ENCODE data around the gene WDR37.
"Not testable (repeated sequence)": the region's sequence is repeated elsewhere in the genome, so short reads cannot be mapped to it uniquely, and the experiment has no call there.

WDR37 gene

DNA sequence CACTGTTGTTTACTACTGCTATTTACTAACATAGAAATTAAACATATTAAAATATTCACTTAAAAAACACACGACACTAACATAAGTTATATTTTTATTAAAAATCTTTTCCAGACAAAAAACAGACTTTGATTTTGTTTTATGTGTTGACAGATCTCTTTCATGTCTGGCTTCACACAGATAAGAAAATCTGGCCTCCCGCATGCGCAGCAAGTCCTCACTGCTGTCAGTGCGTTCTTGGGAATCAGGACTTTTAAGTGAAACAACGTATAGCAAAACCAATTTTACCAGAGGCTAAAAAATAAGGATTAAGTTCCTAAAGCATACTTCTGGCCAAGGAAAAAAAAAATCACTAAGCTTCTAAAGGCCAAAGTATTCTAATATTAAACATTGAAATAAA is 6.0 kb upstream of the WDR37 start:
- Mint-ChIP-seq H3K27ac (peak overlapping the region; percentile 96), H3K4me1 (peaks cover 69% of the 10 kb centered on the region), H3K27me3 (no peaks in the 10 kb centered on the region), H3K36me3 (no peaks in the 10 kb centered on the region), H3K9me3 (no peaks in the 10 kb centered on the region), H3K4me3 (peak overlapping the region; percentile 97)

DNA sequence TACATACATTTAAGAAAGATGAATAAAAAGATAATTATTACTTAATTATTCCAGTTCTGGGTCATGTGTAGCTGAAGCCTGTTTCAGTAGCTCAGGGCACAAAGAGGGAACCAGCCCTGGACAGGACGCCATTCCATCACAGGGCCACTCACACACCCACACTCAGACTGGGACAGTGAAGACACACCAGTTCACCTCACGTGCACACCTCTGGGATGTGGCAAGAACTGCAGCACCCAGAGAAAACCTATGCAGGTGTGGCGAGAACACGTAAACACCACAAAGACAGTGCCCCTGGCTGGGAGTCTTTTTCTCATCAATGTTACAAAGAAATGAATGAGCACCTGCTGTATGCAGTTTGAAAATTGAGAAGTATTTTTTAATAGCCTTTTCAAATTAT is 5.6 kb upstream of the WDR37 start:
- H3K36me3 Mint-ChIP-seq = no peaks in the 10 kb centered on the region
- no peaks in the 10 kb centered on the region for H3K9me3 Mint-ChIP-seq
- H3K27ac Mint-ChIP-seq = no peak overlapping the region
- peaks cover 69% of the 10 kb centered on the region for H3K4me1 Mint-ChIP-seq
- H3K4me3 Mint-ChIP-seq = peak overlapping the region; percentile 97
- no peaks in the 10 kb centered on the region for H3K27me3 Mint-ChIP-seq

DNA sequence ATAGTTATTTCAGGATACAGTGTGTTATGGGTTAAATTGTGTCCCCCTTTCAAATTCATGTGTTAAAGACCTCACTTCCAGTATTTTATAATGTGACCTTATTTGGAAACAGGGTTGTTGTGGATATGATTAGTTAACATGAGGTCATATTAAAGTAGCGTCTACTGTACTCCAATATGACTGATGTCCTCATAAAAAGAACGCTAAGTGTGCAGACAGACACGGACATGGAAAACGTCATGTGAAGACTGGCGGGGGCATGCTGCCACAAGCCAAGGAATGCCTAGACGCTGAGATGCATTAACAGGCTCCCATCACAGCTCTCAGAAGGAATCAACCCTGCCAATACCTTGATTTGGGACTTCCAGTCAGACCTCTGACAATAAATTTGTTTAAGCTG is 1.5 kb upstream of the WDR37 start:
- no peaks in the 10 kb centered on the region for H3K9me3 Mint-ChIP-seq
- H3K27ac Mint-ChIP-seq = peak overlapping the region; percentile 51
- H3K27me3 Mint-ChIP-seq = no peaks in the 10 kb centered on the region
- peak overlapping the region; percentile 76 for H3K4me3 Mint-ChIP-seq
- peaks cover 4% of the 10 kb centered on the region for H3K36me3 Mint-ChIP-seq
- peaks cover 85% of the 10 kb centered on the region for H3K4me1 Mint-ChIP-seq

DNA sequence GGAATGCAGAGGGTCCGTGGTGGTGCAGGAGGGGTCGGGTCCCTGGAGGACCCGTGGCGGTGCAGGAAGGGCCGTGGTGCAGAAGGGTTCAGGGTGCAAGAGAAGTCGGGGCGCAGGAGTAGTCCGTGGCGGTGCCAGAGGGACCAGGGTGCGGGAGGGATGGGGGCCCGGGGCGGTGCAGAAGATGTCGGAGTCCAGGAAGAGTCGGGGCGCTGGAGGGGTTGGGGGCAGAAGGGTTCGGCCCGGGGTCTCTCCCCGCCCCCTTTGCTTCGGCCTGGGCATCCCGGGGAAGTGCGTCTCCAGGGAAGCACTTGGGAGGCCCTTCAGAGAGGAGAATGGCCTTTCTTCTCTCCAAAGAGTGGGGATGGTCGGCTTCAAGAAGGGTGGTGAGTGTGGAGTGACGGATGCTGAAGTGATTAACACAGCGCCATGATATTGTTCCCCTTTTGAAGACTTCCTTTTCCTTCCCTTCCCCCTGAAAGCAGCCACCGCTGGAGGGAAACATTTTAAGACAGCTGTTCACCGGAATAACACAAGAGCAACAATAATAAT is 997 bp downstream of the WDR37 start:
- Mint-ChIP-seq H3K4me1 (peaks cover 89% of the 10 kb centered on the region), H3K36me3 (peaks cover 4% of the 10 kb centered on the region), H3K4me3 (peak overlapping the region; percentile 92), H3K9me3 (no peaks in the 10 kb centered on the region), H3K27ac (peak overlapping the region; percentile 91), H3K27me3 (no peaks in the 10 kb centered on the region)

DNA sequence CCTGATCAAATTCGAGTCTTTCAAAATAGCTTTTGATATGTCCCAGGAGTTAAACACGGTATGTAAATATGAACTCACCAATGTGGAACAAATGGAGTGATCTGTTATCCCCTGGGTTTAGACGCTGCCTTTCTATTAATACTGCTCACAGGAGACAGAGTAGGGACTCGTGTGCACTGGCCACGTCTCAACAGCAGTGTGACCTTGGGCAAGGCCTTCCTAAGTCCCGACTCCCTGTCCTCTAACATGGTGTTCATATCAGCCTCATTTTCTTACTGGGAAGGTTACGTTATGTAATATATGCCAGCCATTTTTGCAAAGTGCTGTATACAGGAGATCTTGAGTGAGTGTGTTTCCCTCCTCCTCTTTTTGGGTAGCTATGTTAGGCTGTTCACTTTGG is 1.8 kb downstream of the WDR37 start:
- Mint-ChIP-seq H3K27me3 (no peaks in the 10 kb centered on the region), H3K4me3 (peak overlapping the region; percentile 92), H3K36me3 (peaks cover 4% of the 10 kb centered on the region), H3K27ac (peak overlapping the region; percentile 60), H3K4me1 (peaks cover 89% of the 10 kb centered on the region), H3K9me3 (no peaks in the 10 kb centered on the region)

DNA sequence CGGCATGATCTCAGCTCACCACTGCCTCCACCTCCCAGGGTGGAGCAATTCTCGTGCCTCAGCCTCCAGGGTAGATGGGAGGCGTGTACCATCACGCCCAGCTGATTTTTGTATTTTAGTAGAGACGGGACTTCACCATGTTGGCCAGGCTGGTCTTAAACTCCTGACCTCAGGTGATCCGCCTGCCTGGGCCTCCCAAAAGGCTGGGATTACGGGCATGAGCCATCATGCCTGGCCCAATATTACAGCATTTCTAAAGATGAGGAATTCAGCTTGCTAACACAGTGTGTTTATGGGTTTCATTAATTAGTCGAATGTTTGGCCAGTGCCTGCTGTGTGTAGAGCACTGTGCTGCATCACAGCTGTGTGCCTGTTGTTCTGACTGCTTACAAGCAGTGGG is 3.7 kb downstream of the WDR37 start:
- Mint-ChIP-seq H3K4me3 (no peak overlapping the region), H3K36me3 (peaks cover 6% of the 10 kb centered on the region), H3K27me3 (no peaks in the 10 kb centered on the region), H3K4me1 (peaks cover 88% of the 10 kb centered on the region), H3K27ac (peak overlapping the region; percentile 77), H3K9me3 (no peaks in the 10 kb centered on the region)

DNA sequence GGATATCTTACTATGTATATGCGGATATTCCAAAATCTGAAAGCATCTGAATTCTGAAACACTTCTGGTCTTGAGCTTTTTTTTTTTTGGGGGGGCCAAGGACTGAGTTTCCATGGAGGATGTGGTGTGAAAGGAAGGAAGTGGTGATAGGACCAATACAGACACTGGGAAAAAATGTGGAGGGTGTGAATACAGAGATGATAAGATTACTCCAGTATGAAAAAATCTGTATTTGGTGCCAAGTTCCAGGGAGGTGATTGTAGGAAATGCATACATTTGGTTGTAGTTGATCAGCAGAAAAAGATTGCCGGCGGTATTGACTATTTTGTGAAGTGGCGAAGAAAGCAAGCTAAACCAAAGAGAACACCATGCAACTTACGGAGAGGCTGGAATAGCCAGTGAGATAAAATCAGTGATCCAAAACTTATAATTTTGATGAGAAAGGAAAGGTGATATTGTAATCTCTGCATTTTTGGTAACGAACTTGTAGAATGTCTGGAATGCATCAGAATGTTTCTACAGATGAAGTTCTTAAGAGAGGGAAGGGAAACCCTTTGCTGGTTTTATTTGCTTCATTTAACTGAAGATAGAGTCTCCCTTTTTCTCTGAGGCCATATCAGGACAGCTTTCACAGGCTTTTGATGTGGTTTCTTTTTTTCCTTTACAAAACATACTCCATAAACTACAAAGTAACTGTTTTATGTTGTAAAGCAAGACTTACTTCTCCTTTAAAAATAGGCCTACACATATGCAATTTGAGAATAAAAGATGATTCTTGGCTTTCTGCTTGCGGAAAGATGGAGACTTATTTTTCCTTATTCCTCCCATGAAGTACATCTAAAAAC is 6.0 kb downstream of the WDR37 start:
- Mint-ChIP-seq H3K27me3 (no peaks in the 10 kb centered on the region), H3K4me3 (peak overlapping the region; percentile 65), H3K36me3 (peaks cover 7% of the 10 kb centered on the region), H3K9me3 (no peaks in the 10 kb centered on the region), H3K4me1 (peaks cover 96% of the 10 kb centered on the region), H3K27ac (peak overlapping the region; percentile 93)

DNA sequence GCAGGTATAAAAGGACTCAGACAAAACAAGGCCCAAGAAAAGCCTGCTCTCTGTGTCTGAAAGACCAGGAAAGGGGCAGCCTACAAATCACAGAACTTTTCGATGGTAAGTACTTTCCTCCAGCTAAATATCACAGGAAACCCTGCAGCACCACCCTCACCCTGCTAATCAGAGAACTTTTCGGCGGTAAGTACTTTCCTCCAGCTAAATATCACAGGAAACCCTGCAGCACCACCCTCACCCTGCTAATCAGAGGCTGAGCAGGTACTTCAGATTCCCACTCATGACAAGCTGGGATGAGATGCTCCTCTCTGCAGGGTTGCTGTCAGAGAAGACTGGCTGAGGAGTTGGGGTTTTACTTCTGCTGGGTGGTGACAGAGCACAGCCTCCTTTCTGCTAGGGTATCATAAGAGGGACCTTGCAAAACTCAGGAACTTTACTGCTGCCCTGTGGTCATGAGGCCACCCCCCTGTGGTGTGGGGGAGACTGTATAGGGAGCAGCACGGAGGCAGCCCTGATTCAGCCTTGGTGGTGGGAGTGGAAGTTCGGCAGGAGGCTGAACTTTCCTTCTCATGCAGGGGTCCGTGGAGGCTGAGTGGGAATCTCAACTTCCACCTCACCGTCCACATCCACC is 7.2 kb downstream of the WDR37 start:
- Mint-ChIP-seq H3K27ac (peak overlapping the region; percentile 93), H3K9me3 (no peaks in the 10 kb centered on the region), H3K36me3 (peaks cover 3% of the 10 kb centered on the region), H3K4me1 (peaks cover 94% of the 10 kb centered on the region), H3K27me3 (no peaks in the 10 kb centered on the region), H3K4me3 (peak overlapping the region; percentile 65)

DNA sequence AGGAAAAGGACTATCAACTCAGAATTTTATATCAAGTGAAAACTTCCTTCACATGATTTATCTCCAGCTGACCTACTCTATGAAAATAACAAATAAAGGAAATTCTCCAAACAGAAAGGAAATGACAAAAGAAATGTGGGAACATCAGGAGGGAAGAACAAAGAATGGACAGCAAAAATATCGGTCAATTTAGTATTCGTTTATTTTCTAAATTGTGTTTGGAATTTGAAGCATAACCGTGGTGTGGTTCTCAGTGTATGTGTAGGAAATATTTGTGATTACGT is 8.7 kb downstream of the WDR37 start:
- Mint-ChIP-seq H3K36me3 (peaks cover 3% of the 10 kb centered on the region), H3K9me3 (no peaks in the 10 kb centered on the region), H3K4me3 (peak overlapping the region; percentile 15), H3K27me3 (no peaks in the 10 kb centered on the region), H3K27ac (peak overlapping the region; percentile 79), H3K4me1 (peaks cover 92% of the 10 kb centered on the region)

DNA sequence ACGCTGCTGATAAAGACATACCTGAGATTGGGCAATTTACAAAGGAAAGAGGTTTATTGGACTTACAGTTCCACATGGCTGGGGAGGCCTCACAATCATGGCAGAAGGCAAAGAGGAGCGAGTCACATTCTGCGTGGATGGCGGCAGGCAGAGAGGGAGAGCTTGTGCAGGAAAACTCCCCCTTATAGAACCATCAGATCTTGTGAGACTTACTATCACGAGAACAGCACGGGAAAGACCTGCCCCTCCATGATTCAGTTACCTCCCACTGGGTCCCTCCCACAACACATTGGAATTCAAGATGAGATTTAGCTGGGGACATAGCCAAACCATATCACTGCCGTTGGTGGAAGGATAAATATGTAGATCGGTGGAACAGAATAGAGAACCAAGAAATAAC is 10.5 kb downstream of the WDR37 start:
- H3K36me3 Mint-ChIP-seq, H3K9me3 Mint-ChIP-seq, H3K27me3 Mint-ChIP-seq, H3K4me3 Mint-ChIP-seq: not testable (repeated sequence)
- H3K27ac Mint-ChIP-seq = peak overlapping the region; percentile 73
- peaks cover 87% of the 10 kb centered on the region for H3K4me1 Mint-ChIP-seq

DNA sequence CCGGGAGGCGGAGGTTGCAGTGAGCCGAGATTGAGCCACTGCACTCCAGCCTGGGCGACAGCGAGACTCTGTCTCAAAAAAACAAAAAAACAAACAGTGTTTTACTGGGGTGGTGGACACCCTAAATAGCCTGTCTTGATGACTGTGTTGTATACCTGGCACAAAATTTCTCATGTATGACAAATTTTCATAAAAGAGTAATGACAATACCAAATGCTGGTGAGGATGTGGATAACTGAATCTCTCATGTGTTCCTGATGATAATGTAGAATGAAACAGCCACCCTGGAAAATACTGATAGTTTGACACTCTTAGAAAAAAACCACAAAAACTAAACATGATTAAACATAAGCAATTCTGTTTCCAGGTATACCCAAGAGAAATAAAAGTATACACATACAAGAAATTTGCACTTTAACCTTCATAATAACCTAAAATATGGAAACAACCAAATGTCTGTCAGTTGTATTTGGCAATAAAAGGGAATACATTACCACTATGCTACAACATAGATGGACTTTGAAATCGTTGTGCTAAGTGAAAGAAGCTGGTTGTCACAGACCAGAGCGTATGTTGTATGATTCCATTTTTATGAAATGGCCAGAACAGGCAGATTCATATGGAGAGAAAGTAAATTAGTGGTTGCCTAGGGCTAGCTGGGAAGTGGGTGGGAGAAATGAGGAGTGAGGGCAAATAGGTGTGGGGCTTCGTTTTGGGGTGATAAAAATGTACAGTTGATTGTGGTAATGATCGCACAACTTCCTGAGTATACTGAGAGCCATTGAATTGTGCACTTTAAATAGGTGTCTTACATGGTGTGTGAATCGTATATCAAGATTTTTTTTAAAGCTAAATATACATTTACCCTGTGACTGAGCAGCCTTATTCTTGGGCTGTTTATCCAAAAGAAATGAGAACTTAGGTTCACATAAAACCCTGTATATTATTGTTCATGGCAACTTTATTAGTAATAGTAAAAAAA is 12.5 kb downstream of the WDR37 start:
- H3K4me1 Mint-ChIP-seq = peaks cover 68% of the 10 kb centered on the region
- no peaks in the 10 kb centered on the region for H3K27me3 Mint-ChIP-seq
- H3K4me3 Mint-ChIP-seq = no peak overlapping the region
- peaks cover 5% of the 10 kb centered on the region for H3K36me3 Mint-ChIP-seq
- H3K27ac Mint-ChIP-seq = peak overlapping the region; percentile 36
- H3K9me3 Mint-ChIP-seq = no peaks in the 10 kb centered on the region

DNA sequence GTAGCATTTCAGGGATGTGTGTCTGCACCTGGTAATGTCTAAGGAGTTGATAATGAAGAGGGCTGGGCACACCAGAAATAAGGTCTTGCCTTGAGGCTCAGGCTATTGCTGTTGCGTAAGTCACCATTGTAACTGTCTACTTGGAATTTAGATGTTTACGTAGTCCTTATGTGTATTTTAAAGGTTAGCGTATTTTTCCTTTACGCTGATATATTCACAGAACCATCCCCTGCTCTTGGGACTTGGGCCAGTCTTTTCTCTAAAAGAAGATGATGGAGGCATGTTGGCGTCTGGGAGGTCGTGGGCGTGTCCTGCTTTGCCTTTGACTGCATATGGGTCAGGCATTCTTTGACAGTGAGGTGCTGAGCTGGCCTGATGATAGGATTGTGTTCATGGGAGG is 14.7 kb downstream of the WDR37 start:
- H3K4me3 Mint-ChIP-seq = no peak overlapping the region
- peaks cover 60% of the 10 kb centered on the region for H3K4me1 Mint-ChIP-seq
- H3K27me3 Mint-ChIP-seq = no peaks in the 10 kb centered on the region
- no peaks in the 10 kb centered on the region for H3K9me3 Mint-ChIP-seq
- H3K36me3 Mint-ChIP-seq = peaks cover 1% of the 10 kb centered on the region
- H3K27ac Mint-ChIP-seq = peak overlapping the region; percentile 42

DNA sequence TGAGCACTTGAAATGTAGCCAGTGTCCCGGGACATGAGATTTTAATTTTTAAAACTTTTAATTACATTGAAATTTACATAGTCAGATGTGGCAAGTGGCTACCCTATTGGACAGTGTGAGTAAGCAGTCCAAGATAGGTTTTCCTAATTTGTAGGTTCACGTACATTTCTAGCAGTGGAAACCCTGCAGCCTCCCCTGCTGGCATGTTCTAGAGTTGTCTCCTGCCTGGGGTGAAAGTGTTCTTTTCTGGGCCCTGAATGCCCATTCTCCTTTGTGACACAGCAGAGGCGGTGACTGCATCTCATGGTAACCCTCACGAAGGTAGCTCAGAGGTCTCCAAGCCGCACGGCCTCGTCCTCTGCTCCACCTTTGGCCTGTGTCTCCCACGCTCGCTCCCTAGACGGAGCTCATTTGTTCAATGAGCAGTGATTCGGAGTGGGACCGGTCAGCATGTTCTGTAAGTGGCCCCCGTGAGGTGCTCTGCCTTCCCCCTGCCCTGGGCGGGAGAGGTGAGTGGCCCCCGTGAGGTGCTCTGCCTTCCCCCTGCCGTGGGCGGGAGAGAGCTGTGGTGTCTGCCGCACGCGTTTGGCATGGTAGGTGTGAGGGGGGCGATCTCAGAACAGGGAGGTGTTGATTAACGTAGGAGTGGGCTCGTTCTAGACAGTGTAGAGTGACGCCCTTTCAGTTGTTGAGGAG is 18.0 kb downstream of the WDR37 start:
- H3K27me3 Mint-ChIP-seq = no peaks in the 10 kb centered on the region
- H3K27ac Mint-ChIP-seq = peak overlapping the region; percentile 59
- peaks cover 1% of the 10 kb centered on the region for H3K36me3 Mint-ChIP-seq
- no peaks in the 10 kb centered on the region for H3K9me3 Mint-ChIP-seq
- no peak overlapping the region for H3K4me3 Mint-ChIP-seq
- H3K4me1 Mint-ChIP-seq = peaks cover 33% of the 10 kb centered on the region

DNA sequence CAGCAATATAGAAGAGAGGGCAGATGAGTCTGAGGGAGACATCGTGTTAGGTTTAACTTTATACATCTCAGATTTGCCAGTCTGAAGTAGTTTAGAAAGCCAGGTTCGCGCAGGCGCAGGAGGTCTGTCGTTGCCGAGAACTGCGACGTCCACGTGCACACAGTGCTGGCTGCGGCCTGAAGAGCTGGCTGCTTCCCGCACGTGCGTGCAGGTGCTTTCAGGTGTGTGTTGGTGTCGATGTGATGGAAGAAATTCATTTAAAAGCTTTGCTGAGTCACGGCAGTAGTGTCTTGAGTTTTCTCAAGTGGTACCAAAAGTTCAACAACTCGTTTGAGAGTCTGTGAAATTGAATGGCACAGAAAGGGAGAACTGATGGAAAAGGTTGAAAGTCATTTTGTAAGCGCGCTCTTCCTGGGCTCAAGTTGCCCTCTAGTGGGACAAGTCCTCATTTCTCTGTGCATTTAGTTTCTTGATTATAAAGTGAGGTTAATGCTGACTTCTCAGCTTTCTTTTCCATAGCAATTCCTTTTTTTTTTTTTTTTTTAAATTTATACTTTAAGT is 18.6 kb downstream of the WDR37 start:
- Mint-ChIP-seq H3K27ac (peak overlapping the region; percentile 59), H3K27me3 (no peaks in the 10 kb centered on the region), H3K4me3 (no peak overlapping the region), H3K36me3 (peaks cover 2% of the 10 kb centered on the region), H3K4me1 (peaks cover 27% of the 10 kb centered on the region), H3K9me3 (no peaks in the 10 kb centered on the region)

DNA sequence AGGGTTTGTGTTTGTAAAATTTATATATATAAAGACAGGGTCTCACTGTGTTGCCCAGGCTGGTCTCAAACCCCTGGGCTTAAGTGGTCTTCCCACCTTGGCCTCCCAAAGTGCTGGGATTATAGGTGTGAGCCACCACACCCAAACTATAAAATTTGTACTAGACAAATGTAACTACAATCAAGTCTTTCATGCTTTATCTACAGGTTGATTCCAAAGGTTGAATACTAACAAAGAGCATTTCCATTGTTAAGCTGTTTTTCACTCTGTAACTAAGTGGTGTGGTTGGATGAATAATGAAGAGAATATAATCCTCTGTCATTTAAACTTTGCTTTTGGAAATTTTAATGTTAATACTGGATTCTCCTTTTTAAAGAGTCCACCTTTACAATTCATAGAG is 22.5 kb downstream of the WDR37 start:
- H3K27ac Mint-ChIP-seq = no peak overlapping the region

More for the DNA sequence above, 22.5 kb downstream of the WDR37 start:
- Mint-ChIP-seq H3K4me3 (no peak overlapping the region), H3K4me1 (peaks cover 17% of the 10 kb centered on the region), H3K36me3 (peaks cover 7% of the 10 kb centered on the region), H3K9me3 (no peaks in the 10 kb centered on the region), H3K27me3 (no peaks in the 10 kb centered on the region)

Data from activated naive CD4-positive, alpha-beta T cell treated with anti-CD3 and anti-CD28 coated beads, Interleukin-2, amount 50 U/mL, for 24 hours (primary cell).